Measurements from ENCODE around the gene FRS2. TPM values are rescaled to one million over a fixed set of nuclear protein-coding genes. Genes with fewer than 3 reads are reported as not detected.

Gene FRS2
- total RNA-seq, 2 experiments from 2014 or later: 7.9 TPM

DNA sequence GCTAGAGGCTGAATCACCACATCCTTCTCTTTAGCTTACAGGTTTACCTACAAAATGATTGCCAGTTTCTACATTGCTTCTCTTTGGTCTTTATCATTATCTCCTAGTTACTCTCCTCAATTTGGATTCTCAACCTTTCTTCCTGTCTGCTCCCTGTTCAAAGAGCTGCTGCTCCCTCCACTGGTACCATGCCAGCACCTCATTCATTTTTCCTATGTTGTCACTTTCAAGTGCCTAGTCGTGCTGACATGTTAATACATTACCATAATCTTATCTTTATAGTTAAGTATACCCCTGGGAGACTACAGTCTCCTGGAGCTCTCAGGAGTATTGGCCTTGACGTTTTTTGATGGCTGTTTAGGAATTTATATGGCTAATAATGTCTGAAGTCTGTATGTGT, 14.2 kb downstream of the FRS2 start:
- H3K4me3 Mint-ChIP-seq: no peak overlapping the region

DNA sequence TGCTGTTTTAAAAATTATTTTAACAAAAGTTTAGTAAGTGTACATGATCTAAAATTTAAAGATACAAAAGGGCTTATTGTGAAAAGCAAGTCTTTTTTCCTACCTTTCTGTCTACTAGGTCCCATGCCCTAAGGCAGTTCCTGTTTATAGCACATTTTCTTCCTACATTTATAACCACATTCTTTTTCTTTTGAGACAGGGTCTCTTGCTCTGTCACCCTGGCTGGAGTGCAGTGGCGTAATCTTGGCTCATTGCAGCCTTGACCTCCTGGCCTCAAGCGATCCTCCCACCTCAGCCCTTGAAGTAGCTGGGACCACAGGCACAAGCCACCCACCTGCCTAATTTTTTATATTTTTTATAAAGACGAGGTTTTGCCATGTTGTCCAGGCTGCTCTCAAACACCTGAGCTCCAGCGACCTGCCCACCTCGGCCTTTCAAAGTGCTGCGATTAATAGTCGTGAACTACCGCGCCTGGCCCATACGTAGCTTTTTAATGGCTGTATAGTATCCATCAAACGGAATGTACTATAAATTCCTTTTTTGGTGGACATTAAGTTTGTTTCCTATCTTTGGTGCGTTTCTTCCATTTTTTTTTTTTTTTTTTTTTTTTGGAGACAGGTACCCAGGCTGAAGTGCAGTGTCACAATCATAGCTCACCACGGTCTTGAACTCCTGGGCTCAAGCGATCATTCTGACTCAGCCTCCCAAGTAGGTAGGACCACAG, 20.9 kb downstream of the FRS2 start:
- Mint-ChIP-seq H3K9me3 (peaks cover 2% of the 10 kb centered on the region), H3K4me1 (ENCODE audit: low read depth) (peaks cover 23% of the 10 kb centered on the region), H3K27ac (no peak overlapping the region), H3K27me3 (ENCODE audit: low read depth) (no peaks in the 10 kb centered on the region), H3K4me3 (no peak overlapping the region), H3K36me3 (ENCODE audit: low read depth) (peaks cover 26% of the 10 kb centered on the region)
- CTCF ChIA-PET: no interaction called here
- intact Hi-C loops (cut with micrococcal nuclease): no loop called here
- no peak for DNase-seq

More for the DNA sequence above, 14.2 kb downstream of the FRS2 start:
- H3K4me1 Mint-ChIP-seq (ENCODE audit: low read depth): peaks cover 52% of the 10 kb centered on the region
- DNase-seq: no peak
- H3K27me3 Mint-ChIP-seq (ENCODE audit: low read depth): no peaks in the 10 kb centered on the region
- intact Hi-C loops (cut with micrococcal nuclease): no loop called here
- H3K36me3 Mint-ChIP-seq (ENCODE audit: low read depth): peaks cover 25% of the 10 kb centered on the region
- CTCF ChIA-PET: interaction anchor here (1.2 kb wide), 1 partner anchor 50 kb away, joined by 3 read pairs; no protein-coding TSS in a partner anchor
- peaks cover 2% of the 10 kb centered on the region for H3K9me3 Mint-ChIP-seq
- H3K27ac Mint-ChIP-seq: no peak overlapping the region

DNA sequence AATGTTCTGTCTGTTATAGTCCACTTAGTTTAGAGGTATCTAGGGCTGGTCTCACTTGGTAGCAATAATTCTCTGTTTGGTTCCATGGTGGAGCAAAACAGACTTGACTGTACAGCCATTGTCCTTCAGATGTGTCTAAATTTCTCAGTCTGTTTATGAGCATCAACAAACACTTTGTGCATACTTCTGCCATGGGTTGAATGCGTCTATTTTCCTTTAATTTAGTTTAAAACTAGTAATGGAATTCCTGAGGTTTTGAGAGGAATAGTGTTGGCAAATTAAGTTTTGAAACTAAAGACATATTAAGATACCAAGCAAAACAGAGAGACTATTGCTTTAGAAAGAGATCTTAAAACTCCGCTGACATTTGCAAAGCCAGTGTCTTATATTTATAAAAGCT, 22.6 kb downstream of the FRS2 start:
- H3K27me3 Mint-ChIP-seq (ENCODE audit: low read depth): no peaks in the 10 kb centered on the region
- no peak overlapping the region for H3K4me3 Mint-ChIP-seq
- intact Hi-C loops (cut with micrococcal nuclease): no loop called here
- no peak overlapping the region for H3K27ac Mint-ChIP-seq
- CTCF ChIA-PET: no interaction called here
- DNase-seq: no peak
- no peaks in the 10 kb centered on the region for H3K9me3 Mint-ChIP-seq
- peaks cover 29% of the 10 kb centered on the region for H3K4me1 Mint-ChIP-seq (ENCODE audit: low read depth)
- H3K36me3 Mint-ChIP-seq (ENCODE audit: low read depth): peaks cover 11% of the 10 kb centered on the region

DNA sequence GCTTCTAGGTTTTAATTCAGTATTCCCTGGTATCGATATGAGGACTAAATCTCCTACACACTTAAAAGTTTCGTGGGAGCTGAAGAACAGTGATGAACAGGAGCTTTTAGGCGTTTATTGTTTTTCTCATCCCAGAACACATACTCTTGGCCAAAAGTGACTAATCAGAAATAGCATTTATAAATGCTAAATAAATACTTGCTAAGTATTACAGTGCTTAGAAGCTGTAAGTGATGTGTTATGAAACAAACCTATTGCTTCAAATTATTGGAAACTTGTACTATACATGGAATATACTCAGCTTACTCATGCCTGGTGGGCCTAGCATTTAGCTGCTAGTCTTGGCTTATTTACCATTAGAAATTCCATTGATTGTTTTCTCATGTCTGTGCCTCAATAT, 24.9 kb downstream of the FRS2 start:
- H3K27ac Mint-ChIP-seq: no peak overlapping the region
- H3K4me1 Mint-ChIP-seq (ENCODE audit: low read depth): peaks cover 37% of the 10 kb centered on the region
- intact Hi-C loops (cut with micrococcal nuclease): no loop called here

DNA sequence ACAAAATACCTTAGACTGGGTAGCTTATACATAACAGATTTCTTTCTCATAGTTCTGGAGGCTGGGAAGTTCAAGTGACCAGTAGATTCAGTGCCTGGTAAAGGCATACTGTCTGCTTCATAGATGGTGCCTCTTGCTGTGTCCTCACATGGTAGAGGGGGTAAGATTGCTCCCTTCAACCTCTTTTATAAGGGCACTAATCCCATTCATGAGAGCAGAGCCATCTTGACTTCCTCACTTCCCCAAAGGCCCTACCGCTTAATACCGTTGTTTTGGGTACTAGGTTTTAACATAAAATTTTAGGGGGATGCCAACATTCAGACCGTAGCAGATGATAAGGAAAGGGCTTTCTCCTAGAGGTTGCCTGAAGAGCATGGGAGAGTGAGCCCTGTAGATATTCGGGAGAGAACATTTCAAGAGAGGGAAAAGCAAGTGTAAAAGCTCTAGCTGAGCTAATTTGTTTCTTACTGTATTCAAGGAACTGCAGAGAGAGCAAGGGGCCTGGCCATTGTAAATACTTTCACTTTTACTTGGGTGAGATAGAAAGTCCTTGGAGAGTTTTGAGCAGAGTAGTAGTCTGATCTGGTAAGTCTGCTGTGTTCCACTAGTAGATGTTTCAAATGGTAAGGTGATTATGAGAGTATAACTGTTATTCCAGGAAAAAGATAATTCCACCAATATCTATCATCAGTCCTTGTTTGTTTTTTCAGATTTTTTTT, 27.3 kb downstream of the FRS2 start:
- Mint-ChIP-seq H3K4me3 (no peak overlapping the region), H3K27ac (peak overlapping the region; percentile 2), H3K9me3 (no peaks in the 10 kb centered on the region), H3K27me3 (ENCODE audit: low read depth) (no peaks in the 10 kb centered on the region), H3K36me3 (ENCODE audit: low read depth) (peaks cover 6% of the 10 kb centered on the region), H3K4me1 (ENCODE audit: low read depth) (peaks cover 41% of the 10 kb centered on the region)
- CTCF ChIA-PET: interaction anchor here (0.6 kb wide), 1 partner anchor 15 kb away, joined by 3 read pairs; no protein-coding TSS in a partner anchor
- intact Hi-C loops (cut with micrococcal nuclease): no loop called here
- peak; percentile 9 for DNase-seq

More for the DNA sequence above, 24.9 kb downstream of the FRS2 start:
- peaks cover 9% of the 10 kb centered on the region for H3K36me3 Mint-ChIP-seq (ENCODE audit: low read depth)
- no peaks in the 10 kb centered on the region for H3K27me3 Mint-ChIP-seq (ENCODE audit: low read depth)
- H3K9me3 Mint-ChIP-seq: no peaks in the 10 kb centered on the region
- DNase-seq: no peak
- no peak overlapping the region for H3K4me3 Mint-ChIP-seq
- CTCF ChIA-PET: interaction anchor here (0.6 to 0.9 kb wide), 2 partner anchors 72 to 286 kb away, joined by 3 read pairs; no protein-coding TSS in a partner anchor

DNA sequence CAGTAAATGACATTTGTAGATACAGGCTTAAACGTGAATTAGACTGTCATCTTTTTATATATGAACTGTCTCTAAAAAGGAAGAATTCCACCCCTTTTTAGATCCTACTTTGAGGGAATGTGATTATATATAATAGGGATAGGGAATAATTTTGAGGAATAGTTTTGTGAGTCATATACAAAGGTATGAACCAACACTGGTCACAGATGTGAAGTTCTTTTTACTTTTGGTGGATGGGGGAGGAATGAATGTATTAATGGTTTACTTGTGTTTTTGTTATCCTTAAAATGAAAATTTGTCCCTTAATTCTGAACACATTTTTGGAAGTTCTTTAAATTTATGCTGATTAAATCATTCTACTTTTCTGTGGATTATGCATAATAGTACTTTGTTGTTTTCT, 30.4 kb downstream of the FRS2 start:
- peaks cover under 1% of the 10 kb centered on the region for H3K36me3 Mint-ChIP-seq (ENCODE audit: low read depth)
- CTCF ChIA-PET: no interaction called here
- H3K4me3 Mint-ChIP-seq: no peak overlapping the region
- intact Hi-C loops (cut with micrococcal nuclease): no loop called here
- H3K4me1 Mint-ChIP-seq (ENCODE audit: low read depth): peaks cover 39% of the 10 kb centered on the region
- H3K9me3 Mint-ChIP-seq: no peaks in the 10 kb centered on the region
- DNase-seq: no peak
- no peaks in the 10 kb centered on the region for H3K27me3 Mint-ChIP-seq (ENCODE audit: low read depth)
- no peak overlapping the region for H3K27ac Mint-ChIP-seq

DNA sequence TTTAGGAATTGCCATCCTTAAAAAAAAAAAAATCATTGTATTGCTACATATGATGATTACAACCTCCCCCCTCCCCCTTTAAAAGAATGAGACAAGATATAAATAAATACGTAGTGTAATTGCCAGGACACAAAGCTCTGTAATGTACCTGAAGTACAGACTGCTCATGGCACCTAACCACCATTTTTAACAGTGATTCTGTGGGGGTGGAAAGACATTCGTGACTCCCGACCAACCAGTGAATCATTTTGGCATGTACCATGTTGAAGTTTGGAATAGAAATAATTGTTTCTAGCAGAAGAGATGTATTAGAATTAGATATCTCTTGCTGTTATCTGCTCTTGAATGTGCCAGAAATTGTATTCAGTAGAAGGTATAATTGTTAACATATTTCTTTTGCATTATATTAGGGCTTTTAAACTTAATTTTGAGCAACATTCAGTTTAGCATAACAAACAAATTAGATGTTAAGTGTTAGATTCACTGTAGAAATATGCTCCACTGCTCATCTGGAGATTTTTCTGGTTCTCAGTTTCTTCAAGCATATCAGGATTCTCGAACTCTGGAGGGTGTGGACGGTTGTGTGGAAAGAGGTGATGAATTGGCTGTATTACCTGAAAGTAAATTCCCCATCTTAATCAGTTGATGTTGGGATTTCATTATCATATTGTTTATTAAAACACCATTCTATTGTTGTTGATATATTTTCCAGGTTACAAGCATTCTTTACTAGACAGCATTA, 31.1 kb downstream of the FRS2 start:
- Mint-ChIP-seq H3K36me3 (ENCODE audit: low read depth) (no peaks in the 10 kb centered on the region), H3K27me3 (ENCODE audit: low read depth) (no peaks in the 10 kb centered on the region), H3K9me3 (no peaks in the 10 kb centered on the region), H3K4me1 (ENCODE audit: low read depth) (peaks cover 39% of the 10 kb centered on the region), H3K4me3 (no peak overlapping the region), H3K27ac (no peak overlapping the region)
- CTCF ChIA-PET: interaction anchor here (0.6 kb wide), 1 partner anchor 210 kb away, joined by 3 read pairs; no protein-coding TSS in a partner anchor
- intact Hi-C loops (cut with micrococcal nuclease): no loop called here
- DNase-seq: no peak

DNA sequence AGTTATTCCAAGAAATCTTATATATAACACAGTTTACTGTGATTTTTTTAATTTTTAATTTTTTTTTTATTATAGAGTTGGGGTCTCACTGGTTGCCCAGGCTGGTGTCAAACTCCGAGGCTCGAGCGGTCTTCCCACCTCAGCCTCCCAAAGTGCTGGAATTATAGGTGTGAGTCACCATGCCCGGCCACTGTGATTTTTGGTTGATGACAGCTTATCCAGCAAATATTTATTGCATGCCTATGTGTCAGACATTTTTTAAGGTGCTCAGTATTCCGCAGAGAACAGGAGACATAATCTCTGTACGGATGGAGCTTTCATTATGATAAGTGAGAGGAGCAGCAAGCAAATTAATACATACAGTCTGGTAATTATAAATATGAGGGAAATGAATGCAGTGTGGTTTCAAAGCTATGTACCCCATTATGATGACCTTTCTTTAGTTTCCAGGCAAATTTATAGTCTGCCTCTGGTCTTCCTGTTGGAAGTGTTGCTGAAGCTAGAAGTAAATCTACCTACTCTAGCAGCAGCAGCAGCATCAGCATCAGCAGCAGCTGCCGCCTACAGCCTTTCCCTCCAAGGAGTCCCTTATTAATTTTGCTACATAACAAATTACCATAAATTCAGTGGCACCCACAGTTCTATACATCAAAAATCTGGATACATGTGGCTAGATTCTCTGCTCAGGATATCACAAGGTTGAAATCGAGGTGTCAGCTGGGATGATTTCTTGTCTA, 32.3 kb downstream of the FRS2 start:
- Mint-ChIP-seq H3K27me3 (ENCODE audit: low read depth) (no peaks in the 10 kb centered on the region), H3K4me1 (ENCODE audit: low read depth) (peaks cover 32% of the 10 kb centered on the region), H3K36me3 (ENCODE audit: low read depth) (no peaks in the 10 kb centered on the region), H3K27ac (no peak overlapping the region), H3K9me3 (no peaks in the 10 kb centered on the region), H3K4me3 (no peak overlapping the region)
- intact Hi-C loops (cut with micrococcal nuclease): no loop called here
- CTCF ChIA-PET: interaction anchor here (0.6 to 0.8 kb wide), 2 partner anchors 175 to 211 kb away, joined by 3 read pairs; no protein-coding TSS in a partner anchor
- DNase-seq: no peak

DNA sequence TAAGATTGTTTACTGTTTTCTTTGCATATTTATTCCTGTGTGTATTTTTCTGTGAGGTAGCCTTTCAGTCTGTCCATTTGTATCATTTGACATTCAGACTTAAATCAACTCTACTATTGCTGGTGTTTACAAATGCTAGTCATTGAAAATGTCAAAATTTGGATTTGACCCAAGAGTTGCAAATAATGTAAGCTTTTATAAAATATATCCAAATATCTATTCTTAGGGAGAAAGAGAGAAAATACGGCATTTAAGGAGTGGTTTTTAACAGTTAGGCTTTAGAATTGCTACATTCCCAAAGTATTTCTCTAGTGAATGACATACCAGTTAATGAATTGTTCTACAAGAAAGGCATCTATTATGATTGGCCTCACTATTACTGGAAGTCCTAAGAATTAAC, 37.9 kb downstream of the FRS2 start:
- no peak for DNase-seq
- H3K4me1 Mint-ChIP-seq (ENCODE audit: low read depth): peaks cover 45% of the 10 kb centered on the region
- H3K27me3 Mint-ChIP-seq (ENCODE audit: low read depth): no peaks in the 10 kb centered on the region
- H3K9me3 Mint-ChIP-seq: no peaks in the 10 kb centered on the region
- H3K27ac Mint-ChIP-seq: no peak overlapping the region
- H3K36me3 Mint-ChIP-seq (ENCODE audit: low read depth): peaks cover 1% of the 10 kb centered on the region
- CTCF ChIA-PET: no interaction called here
- H3K4me3 Mint-ChIP-seq: no peak overlapping the region
- intact Hi-C loops (cut with micrococcal nuclease): no loop called here

DNA sequence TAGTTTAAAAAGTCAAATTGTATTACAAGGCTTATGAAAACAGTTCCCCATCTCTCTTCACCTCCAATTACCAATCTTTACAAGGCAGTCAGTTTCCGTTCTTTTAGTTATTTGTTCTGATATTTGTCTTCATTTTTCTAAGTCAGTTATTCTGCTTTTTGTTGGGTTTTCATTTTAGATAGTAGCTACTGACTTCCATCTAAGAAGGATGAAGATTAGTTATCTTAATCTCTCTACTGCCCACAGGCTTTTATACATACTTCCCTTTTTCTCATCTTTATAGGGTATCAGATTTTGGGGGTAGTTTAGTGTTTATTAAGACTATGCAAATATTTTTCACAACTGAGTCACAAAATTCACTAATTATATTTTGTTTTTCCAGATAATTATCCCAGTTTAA, 38.4 kb downstream of the FRS2 start:
- intact Hi-C loops (cut with micrococcal nuclease): no loop called here
- CTCF ChIA-PET: no interaction called here
- no peak overlapping the region for H3K27ac Mint-ChIP-seq
- H3K4me3 Mint-ChIP-seq: no peak overlapping the region
- no peaks in the 10 kb centered on the region for H3K27me3 Mint-ChIP-seq (ENCODE audit: low read depth)
- H3K9me3 Mint-ChIP-seq: no peaks in the 10 kb centered on the region
- H3K36me3 Mint-ChIP-seq (ENCODE audit: low read depth): peaks cover 1% of the 10 kb centered on the region
- peaks cover 45% of the 10 kb centered on the region for H3K4me1 Mint-ChIP-seq (ENCODE audit: low read depth)
- DNase-seq: no peak

DNA sequence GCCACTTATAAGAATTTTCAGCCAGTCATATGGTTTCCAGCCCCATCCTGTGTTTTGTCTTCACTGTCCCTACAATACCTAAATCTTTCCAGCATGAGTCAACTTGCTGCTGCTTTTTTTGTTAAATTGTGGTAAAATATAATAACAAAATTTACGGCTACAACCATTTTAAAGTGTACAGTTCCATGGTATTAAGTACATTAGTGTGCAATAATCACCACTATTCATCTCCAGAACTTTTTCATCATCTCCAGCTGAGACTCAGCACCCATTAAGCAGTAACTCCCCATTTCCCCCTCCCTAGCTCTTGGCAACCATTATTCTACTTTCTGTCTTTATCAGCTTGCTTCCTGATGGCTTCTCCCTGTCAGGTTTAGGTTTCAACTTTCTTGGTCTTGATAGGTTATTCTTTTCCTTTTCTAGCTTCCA, 39.1 kb downstream of the FRS2 start:
- H3K9me3 Mint-ChIP-seq: no peaks in the 10 kb centered on the region
- no peak overlapping the region for H3K4me3 Mint-ChIP-seq
- intact Hi-C loops (cut with micrococcal nuclease): no loop called here
- H3K4me1 Mint-ChIP-seq (ENCODE audit: low read depth): peaks cover 52% of the 10 kb centered on the region
- CTCF ChIA-PET: no interaction called here
- no peaks in the 10 kb centered on the region for H3K27me3 Mint-ChIP-seq (ENCODE audit: low read depth)
- H3K36me3 Mint-ChIP-seq (ENCODE audit: low read depth): peaks cover 1% of the 10 kb centered on the region
- H3K27ac Mint-ChIP-seq: no peak overlapping the region
- no peak for DNase-seq
